Mucosa of stomach (tissue), 1 donor: ENCODE results near the gene GSTM2.
"Not testable (repeated sequence)": the region's sequence is repeated elsewhere in the genome, so short reads cannot be mapped to it uniquely, and the experiment has no call there.

Experiments
- H3K27me3 ChIP-seq: one replicate; pipeline ENCODE4 v1.7.0; 2013; ENCODE audit warnings: mild to moderate bottlenecking, low read length; ENCODE audit not compliant: control insufficient read depth, insufficient read depth
- H3K36me3 ChIP-seq: one replicate; pipeline ENCODE4 v1.7.0; 2013; ENCODE audit warnings: low read length; ENCODE audit not compliant: control insufficient read depth, insufficient read depth
- H3K4me1 ChIP-seq: one replicate; pipeline ENCODE4 v1.7.0; 2013; ENCODE audit warnings: mild to moderate bottlenecking, low read length; ENCODE audit not compliant: control insufficient read depth, insufficient read depth
- H3K4me3 ChIP-seq: one replicate; pipeline ENCODE4 v1.7.0; 2013; ENCODE audit warnings: low read length
- H3K9ac ChIP-seq: one replicate; pipeline ENCODE4 v1.7.0; 2013; ENCODE audit warnings: mild to moderate bottlenecking, low read length, moderate library complexity
- H3K9me3 ChIP-seq: one replicate; pipeline ENCODE4 v1.7.0; 2013; ENCODE audit warnings: mild to moderate bottlenecking, low read length, moderate library complexity; ENCODE audit not compliant: control insufficient read depth
- donor health status: Pancreatic carcinoma.

GSTM2 gene

DNA sequence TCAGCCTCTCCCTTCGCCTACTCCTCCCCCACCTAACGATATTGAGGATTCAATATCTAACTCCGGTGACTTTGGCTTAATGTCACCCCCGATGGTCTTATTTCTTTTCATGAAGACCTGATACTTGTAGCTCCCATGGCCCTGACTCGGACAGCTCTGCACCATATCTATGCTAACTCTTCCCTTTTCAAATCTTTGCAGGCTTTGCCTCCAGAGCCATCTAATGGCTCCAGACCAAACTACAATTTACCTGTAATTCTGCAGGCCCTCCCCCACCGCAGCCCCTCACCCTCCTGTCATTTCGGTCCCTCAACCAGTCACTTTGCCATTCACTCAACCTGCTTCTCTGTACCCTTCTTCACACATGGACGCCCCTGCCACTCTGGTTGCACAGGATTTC, 36.3 kb downstream of the GSTM2 start:
- Histone ChIP-seq H3K36me3 (no peaks in the 10 kb centered on the region), H3K9me3 (no peaks in the 10 kb centered on the region), H3K9ac (no peak overlapping the region), H3K4me1 (no peaks in the 10 kb centered on the region), H3K4me3 (no peak overlapping the region), H3K27me3 (no peaks in the 10 kb centered on the region)

DNA sequence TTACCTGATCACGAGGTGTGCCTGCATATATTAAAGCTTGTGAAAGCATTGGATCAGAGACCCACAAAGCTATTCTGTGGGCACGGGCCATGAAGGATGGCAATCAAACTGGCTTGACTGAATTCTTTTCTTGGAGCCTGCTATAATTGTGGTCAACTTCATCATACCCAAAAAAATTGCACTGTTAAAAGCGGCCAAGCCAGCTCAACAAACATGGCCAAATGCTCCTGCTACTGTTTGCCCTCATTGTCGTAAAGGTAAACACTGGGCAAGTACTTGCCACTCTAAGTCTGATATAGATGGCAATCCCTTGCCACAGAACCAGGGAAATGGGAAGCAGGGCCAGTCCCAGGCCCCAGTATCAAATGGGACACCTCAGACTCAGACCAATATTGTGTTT, 37.6 kb downstream of the GSTM2 start:
- H3K27me3 ChIP-seq: no peaks in the 10 kb centered on the region
- no peak overlapping the region for H3K9ac ChIP-seq
- H3K4me1 ChIP-seq: no peaks in the 10 kb centered on the region
- no peaks in the 10 kb centered on the region for H3K36me3 ChIP-seq
- H3K9me3 ChIP-seq: no peaks in the 10 kb centered on the region
- no peak overlapping the region for H3K4me3 ChIP-seq

DNA sequence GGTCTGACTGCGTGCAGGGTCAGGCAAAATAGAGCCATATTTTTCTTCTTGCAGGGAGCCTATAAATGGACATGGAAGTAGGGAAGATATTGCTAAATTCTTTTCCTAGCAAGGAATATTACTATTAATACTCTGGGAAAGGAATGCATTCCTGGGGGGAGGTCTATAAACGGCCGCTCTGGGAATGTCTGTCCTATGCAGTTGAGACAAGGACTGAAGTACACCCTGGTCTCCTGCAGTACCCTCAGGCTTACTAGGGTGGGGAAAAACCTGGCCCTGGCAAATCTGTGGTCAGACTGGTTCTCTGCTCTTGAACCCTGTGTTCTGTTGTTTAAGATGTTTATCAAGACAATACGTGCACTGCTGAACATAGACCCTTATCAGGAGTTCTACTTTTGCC, 41.1 kb downstream of the GSTM2 start:
- not testable (repeated sequence) for H3K4me3 ChIP-seq, H3K9me3 ChIP-seq, H3K27me3 ChIP-seq, H3K4me1 ChIP-seq, H3K36me3 ChIP-seq, H3K9ac ChIP-seq

DNA sequence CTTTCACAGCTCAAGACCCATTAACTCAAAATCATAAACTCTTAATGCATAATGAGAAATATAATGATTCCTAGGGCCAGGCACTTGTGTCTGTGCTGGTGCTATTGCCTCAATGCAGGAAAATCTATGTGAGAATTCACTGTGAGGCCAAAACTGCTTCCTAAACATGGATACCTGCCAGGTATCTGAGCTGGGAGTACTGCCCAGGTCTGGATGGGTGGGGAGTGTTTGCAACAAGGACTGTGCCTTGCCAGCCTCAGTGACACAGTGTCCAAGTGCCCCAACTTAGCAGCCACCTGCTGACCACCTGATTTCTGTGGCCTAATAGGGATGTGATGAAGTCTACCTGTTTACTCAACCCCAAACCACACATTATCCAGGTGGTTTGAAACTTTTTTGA, 42.0 kb downstream of the GSTM2 start:
- not testable (repeated sequence) for H3K4me1 ChIP-seq, H3K9ac ChIP-seq, H3K9me3 ChIP-seq, H3K36me3 ChIP-seq, H3K27me3 ChIP-seq, H3K4me3 ChIP-seq

DNA sequence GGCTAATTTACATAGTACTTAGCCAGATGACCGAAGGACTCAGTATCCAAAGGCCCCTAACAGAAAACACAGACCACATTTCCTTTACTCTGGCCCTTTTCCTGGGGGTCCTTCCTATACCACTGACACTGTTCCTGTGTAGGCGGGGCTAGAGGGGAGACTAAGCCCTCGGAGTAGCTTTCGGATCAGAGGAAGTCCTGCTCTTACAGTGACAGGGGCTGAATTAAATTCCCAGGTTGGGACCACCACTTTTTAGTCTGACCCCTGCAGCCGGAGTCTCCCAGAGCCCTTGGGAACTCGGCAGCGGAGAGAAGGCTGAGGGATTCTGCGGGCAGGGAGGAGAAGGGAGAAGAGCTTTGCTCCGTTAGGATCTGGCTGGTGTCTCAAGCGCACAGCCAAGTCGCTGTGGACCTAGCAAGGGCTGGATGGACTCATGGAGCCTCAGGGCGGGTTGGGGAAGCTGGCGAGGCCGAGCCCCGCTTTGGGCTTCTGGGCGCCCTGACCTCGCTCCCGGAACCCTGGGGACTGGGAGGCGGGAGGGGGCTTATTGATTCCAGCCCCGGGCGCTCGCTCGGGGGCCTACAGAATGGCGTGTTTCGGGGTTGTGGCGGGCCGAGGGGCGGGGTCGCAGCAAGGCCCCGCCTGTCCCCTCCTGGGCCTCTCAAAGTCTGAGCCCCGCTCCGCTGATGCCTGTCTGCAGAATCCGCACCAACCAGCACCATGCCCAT, 43.9 kb downstream of the GSTM2 start, which contains the start of gene GSTM5:
TSS of gene GSTM5 (plus strand) at position 659 of the 728 bp plus-strand sequence. CDS start at position 721, 62 bp downstream.
- not testable (repeated sequence) for H3K36me3 ChIP-seq, H3K4me3 ChIP-seq, H3K27me3 ChIP-seq, H3K9ac ChIP-seq, H3K4me1 ChIP-seq, H3K9me3 ChIP-seq

DNA sequence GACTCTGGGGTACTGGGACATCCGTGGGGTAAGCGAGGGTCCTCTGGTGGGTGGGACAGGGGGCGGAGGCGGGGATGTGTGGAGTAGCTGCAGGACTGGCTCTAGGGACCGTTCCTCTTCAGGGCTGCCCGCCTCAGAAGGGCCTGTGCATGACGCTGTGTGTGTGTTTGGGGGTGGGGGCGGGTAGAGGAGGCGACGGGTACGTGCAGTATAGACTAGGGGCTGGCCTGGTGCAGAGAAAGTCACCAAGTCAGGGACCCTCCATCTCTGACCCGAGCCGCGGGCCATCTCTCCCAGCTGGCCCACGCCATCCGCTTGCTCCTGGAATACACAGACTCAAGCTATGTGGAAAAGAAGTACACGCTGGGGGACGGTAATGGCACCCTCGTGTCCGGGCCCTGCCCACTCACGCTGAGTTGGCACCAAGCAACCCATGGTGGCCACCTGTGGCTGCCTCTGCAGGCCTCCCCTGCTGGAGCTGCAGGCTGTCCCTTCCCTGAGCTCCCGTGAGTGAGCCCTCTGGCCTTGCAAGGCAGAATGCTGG, 44.5 kb downstream of the GSTM2 start:
- Histone ChIP-seq H3K4me1 (no peaks in the 10 kb centered on the region), H3K27me3 (no peaks in the 10 kb centered on the region), H3K4me3 (no peak overlapping the region), H3K36me3 (no peaks in the 10 kb centered on the region), H3K9ac (no peak overlapping the region), H3K9me3 (no peaks in the 10 kb centered on the region)

DNA sequence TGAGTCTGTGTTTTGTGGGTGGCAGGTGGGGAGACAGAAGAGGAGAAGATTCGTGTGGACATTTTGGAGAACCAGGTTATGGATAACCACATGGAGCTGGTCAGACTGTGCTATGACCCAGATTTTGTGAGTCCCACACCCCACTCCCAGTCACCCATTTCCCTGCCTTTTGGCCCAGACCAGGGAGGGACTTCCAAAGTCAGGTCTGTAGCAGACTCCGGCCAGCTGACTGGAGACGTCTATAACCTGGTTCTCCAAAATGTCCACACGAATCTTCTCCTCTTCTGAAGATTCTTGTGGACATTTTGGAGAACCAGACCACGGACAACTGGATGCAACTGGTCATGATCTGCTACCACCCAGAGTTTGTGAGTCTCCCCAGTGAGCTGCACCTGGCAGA, 45.8 kb downstream of the GSTM2 start:
- no peaks in the 10 kb centered on the region for H3K36me3 ChIP-seq
- H3K9ac ChIP-seq: no peak overlapping the region
- no peak overlapping the region for H3K4me3 ChIP-seq
- H3K27me3 ChIP-seq: no peaks in the 10 kb centered on the region
- H3K4me1 ChIP-seq: no peaks in the 10 kb centered on the region
- H3K9me3 ChIP-seq: no peaks in the 10 kb centered on the region

DNA sequence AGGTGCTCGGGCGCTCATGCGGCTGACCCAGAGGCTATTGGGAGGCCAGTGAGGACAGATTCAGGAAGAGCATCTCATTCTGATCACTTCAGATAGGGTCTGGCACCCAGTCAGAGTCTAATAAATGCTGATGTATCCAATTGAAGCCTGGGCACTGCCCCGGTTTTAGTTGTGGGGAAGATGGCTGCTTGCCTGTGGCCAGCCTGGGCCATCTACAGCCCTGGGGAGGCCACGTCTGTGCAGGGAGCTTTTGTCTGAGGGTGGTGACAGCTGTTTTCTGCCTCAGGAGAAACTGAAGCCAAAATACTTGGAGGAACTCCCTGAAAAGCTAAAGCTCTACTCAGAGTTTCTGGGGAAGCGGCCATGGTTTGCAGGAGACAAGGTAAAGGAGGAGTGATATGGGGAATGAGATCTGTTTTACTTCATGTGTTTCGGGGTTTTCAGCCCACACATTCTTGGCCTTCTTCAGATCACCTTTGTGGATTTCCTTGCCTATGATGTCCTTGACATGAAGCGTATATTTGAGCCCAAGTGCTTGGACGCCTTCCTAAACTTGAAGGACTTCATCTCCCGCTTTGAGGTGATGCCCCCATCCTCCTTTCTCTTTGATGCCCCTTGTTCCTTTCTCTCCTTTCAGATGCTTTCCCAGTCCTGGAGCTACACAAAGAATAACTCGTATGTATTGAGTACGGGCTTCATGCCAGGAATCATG, 47.0 kb downstream of the GSTM2 start:
- Histone ChIP-seq H3K4me3 (no peak overlapping the region), H3K4me1 (no peaks in the 10 kb centered on the region), H3K36me3 (no peaks in the 10 kb centered on the region), H3K9me3 (no peaks in the 10 kb centered on the region), H3K9ac (no peak overlapping the region), H3K27me3 (no peaks in the 10 kb centered on the region)

DNA sequence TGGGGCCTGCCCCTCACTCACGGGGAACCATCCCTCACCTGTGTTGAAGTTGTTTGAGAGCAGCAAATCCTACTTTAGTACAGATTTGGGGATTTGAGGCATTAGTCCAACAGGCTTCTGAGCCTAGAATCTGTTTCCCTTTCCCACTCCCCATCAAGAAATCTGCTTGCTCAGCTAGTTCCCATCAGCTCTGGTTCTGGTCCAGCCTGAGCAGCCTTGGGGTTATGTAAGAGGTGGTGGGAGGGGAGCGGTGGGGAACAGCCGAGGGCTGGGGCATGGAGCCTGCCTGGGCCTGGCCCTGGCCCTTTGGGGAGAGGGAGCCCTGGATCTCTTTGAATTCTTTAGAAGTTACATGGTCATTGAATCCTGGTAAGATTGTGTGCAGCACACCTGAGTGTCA, 48.3 kb downstream of the GSTM2 start:
- Histone ChIP-seq H3K9me3 (no peaks in the 10 kb centered on the region), H3K36me3 (no peaks in the 10 kb centered on the region), H3K4me3 (no peak overlapping the region), H3K9ac (no peak overlapping the region), H3K4me1 (no peaks in the 10 kb centered on the region), H3K27me3 (no peaks in the 10 kb centered on the region)

DNA sequence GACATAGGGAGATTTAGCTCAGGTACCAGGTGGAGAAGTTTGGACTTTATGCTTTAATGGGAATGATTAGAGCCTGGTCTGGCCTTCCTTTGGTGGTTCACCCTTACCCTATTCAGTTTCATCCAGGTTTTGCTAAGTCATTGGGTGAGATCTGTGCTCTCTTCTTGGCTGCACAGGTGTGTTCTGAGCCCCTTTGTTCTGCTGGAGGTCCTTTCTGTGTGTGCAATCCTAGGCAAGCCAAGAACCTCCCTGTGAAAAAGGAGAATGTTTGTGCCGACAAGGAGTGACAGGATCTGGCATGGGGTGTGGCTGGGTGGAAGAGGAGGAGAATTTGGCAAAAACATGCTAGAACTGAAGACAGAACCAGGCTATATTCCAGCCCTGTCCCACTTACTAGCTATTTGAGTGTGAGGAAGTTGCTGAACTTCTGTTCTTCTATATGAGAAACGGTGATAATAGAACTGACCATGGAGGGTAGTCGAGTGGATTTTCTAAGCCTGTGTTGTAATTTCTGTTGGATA, 48.8 kb downstream of the GSTM2 start:
- Histone ChIP-seq H3K4me3 (no peak overlapping the region), H3K36me3 (no peaks in the 10 kb centered on the region), H3K4me1 (no peaks in the 10 kb centered on the region), H3K9ac (no peak overlapping the region), H3K9me3 (no peaks in the 10 kb centered on the region), H3K27me3 (no peaks in the 10 kb centered on the region)

DNA sequence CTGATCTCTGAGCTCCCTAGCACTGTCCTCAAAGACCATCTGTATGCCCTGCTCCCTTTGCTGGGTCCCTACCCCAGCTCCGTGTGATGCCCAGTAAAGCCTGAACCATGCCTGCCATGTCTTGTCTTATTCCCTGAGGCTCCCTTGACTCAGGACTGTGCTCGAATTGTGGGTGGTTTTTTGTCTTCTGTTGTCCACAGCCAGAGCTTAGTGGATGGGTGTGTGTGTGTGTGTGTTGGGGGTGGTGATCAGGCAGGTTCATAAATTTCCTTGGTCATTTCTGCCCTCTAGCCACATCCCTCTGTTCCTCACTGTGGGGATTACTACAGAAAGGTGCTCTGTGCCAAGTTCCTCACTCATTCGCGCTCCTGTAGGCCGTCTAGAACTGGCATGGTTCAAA, 49.9 kb downstream of the GSTM2 start:
- Histone ChIP-seq H3K27me3 (no peaks in the 10 kb centered on the region), H3K9me3 (no peaks in the 10 kb centered on the region), H3K4me1 (no peaks in the 10 kb centered on the region), H3K4me3 (no peak overlapping the region), H3K9ac (no peak overlapping the region), H3K36me3 (no peaks in the 10 kb centered on the region)

DNA sequence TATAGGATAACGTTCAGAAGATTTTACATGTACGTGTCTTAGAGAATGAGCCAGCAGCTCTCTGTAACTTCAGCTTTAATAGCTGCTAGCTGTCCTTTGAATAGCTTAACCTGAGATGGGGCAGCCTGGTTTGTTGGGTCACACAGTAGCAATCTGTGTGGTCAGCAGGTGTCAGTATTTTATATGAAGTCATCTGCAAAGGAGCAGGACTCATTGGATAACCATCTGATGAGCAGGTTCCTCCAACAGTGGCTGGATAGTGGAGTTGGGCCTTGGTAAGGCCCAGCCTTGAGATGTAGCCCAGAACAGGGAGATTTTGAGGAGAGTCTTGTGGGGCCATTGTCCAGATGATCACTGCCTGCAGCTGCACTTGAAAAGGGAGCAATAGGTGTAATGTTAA, 50.6 kb downstream of the GSTM2 start:
- Histone ChIP-seq H3K27me3 (no peaks in the 10 kb centered on the region), H3K9me3 (no peaks in the 10 kb centered on the region), H3K9ac (no peak overlapping the region), H3K4me3 (no peak overlapping the region), H3K4me1 (no peaks in the 10 kb centered on the region), H3K36me3 (no peaks in the 10 kb centered on the region)
